Endothelial cell of umbilical vein (primary cell): ENCODE results near the gene SPTLC3. TPM values are rescaled to one million over a fixed set of nuclear protein-coding genes. Genes with fewer than 3 reads are reported as not detected.

ENCODE experiments used
- BruUV-seq: library from RNA; stranded (reverse); fragments of 400-500 nt; replicated peaks from 2 replicates; lab custom pipeline; 2021; lab: Mats Ljungman, UMichigan
- CTCF ChIA-PET: fragments of 300-600, 350-600 bp; sonication (Branson Sonifier 250); formaldehyde crosslinking; loops from one replicate; lab custom pipeline; 2021; ENCODE audit warnings: antibody characterized with exemption, inconsistent platforms; lab: Charles Lee
- POLR2A ChIA-PET: fragments of 300-600, 350-600 bp; sonication (Branson Sonifier 250); formaldehyde crosslinking; loops from one replicate; lab custom pipeline; 2021; ENCODE audit warnings: antibody characterized with exemption, inconsistent platforms; lab: Charles Lee
- DNase-seq: peaks from one replicate; pipeline ENCODE4 v3.0.0-alpha.2; 2011; ENCODE audit warnings: low read depth, low spot score
- FAIRE-seq: peaks from 2 replicates; lab custom pipeline; 2011; peaks lifted over from hg19 to GRCh38; lab: Jason Lieb, UNC
- H2AFZ ChIP-seq: 2 replicates; pipeline ENCODE4 v1.6.0; 2012; ENCODE audit warnings: low read depth, low read length, control low read depth, inconsistent platforms
- H3K27ac ChIP-seq: 2 replicates; pipeline ENCODE4 v1.5.1; 2011; ENCODE audit warnings: low read depth, mild to moderate bottlenecking, control low read depth, low read length, moderate library complexity; ENCODE audit not compliant: insufficient read depth
- H3K27me3 ChIP-seq, 2 experiments: 2 replicates each; pipeline versions ENCODE4 v1.6.0 to v1.6.1; 2011; ENCODE audit warnings: low read length in 2 of 2, mixed read lengths in 1 of 2; ENCODE audit not compliant: control insufficient read depth in 2 of 2, insufficient read depth in 2 of 2
- H3K36me3 ChIP-seq, 2 experiments: 2 replicates in 1 of 2; 3 replicates in 1 of 2; pipeline ENCODE4 v1.5.1; 2011; ENCODE audit warnings: low read length in 2 of 2, mild to moderate bottlenecking in 1 of 2, moderate library complexity in 1 of 2; ENCODE audit not compliant: control insufficient read depth in 2 of 2, insufficient read depth in 2 of 2; ENCODE audit errors: extremely low read depth in 1 of 2
- H3K4me1 ChIP-seq: 3 replicates; pipeline ENCODE4 v1.5.1; 2011; ENCODE audit warnings: mild to moderate bottlenecking, low read length; ENCODE audit not compliant: control insufficient read depth, insufficient read depth; ENCODE audit errors: extremely low read depth
- H3K4me2 ChIP-seq: 2 replicates; pipeline ENCODE4 v1.6.1; 2011; ENCODE audit warnings: low read length, control low read depth, mixed read lengths; ENCODE audit not compliant: insufficient read depth
- H3K4me3 ChIP-seq, 3 experiments: fragments of 200-600 bp in 1 of 3; sonication (generic), shearing (Covaris generic) in 1 of 3; replicated peaks in 1 of 3; 2 replicates each; pipeline ENCODE4 v1.5.1; 2011 to 2016; ENCODE audit warnings: control low read depth in 3 of 3, low read length in 3 of 3, mild to moderate bottlenecking in 2 of 3, inconsistent platforms in 1 of 3, low read depth in 1 of 3, moderate library complexity in 1 of 3; ENCODE audit not compliant: insufficient read depth in 1 of 3
- H3K79me2 ChIP-seq: 2 replicates; pipeline ENCODE4 v1.6.0; 2012; ENCODE audit warnings: low read length, inconsistent platforms; ENCODE audit not compliant: control insufficient read depth, insufficient read depth
- H3K9ac ChIP-seq: replicated peaks from 2 replicates; pipeline ENCODE3; 2011; ENCODE audit warnings: low read length, control low read depth; ENCODE audit not compliant: insufficient read depth; ENCODE audit errors: extremely low read depth
- H3K9me1 ChIP-seq: replicated peaks from 3 replicates; pipeline ENCODE4 v1.6.0; 2011; ENCODE audit warnings: mild to moderate bottlenecking, low read length; ENCODE audit not compliant: control insufficient read depth, insufficient read depth; ENCODE audit errors: extremely low read depth
- H3K9me3 ChIP-seq: replicated peaks from 2 replicates; pipeline ENCODE4 v1.5.1; 2012; ENCODE audit warnings: low read length, inconsistent platforms; ENCODE audit not compliant: control insufficient read depth, insufficient read depth
- H4K20me1 ChIP-seq: replicated peaks from 2 replicates; pipeline ENCODE3; 2011; ENCODE audit warnings: mild to moderate bottlenecking, low read length; ENCODE audit not compliant: control insufficient read depth, insufficient read depth; ENCODE audit errors: extremely low read depth
- EZH2 ChIP-seq: IDR thresholded peaks from 2 replicates; pipeline ENCODE4 v1.6.1; 2012; ENCODE audit warnings: borderline replicate concordance, low read depth, mild to moderate bottlenecking, moderate library complexity, low read length, inconsistent platforms; ENCODE audit not compliant: severe bottlenecking
- FOS ChIP-seq: IDR thresholded peaks from 2 replicates; pipeline ENCODE4 v1.6.1; 2011; ENCODE audit warnings: mild to moderate bottlenecking, low read length, moderate library complexity, borderline replicate concordance; ENCODE audit not compliant: insufficient read depth
- GATA2 ChIP-seq: IDR thresholded peaks from 2 replicates; pipeline ENCODE4 v1.7.0; 2011; ENCODE audit warnings: low read depth, mild to moderate bottlenecking, moderate library complexity, mixed read lengths, low read length; ENCODE audit not compliant: insufficient read length, insufficient read depth
- JUN ChIP-seq: IDR thresholded peaks from 2 replicates; pipeline ENCODE4 v1.6.1; 2011; ENCODE audit warnings: borderline replicate concordance, low read depth; ENCODE audit not compliant: insufficient read length, insufficient read depth
- MYC ChIP-seq: IDR thresholded peaks from one replicate; pipeline ENCODE4 v1.6.1; 2011; ENCODE audit warnings: mild to moderate bottlenecking, low read depth, low read length
- POLR2A ChIP-seq: IDR thresholded peaks from 2 replicates; pipeline ENCODE4 v1.6.1; 2012; ENCODE audit warnings: low read depth, mild to moderate bottlenecking, control low read depth, low read length
- POLR2AphosphoS5 ChIP-seq: IDR thresholded peaks from 2 replicates; pipeline ENCODE4 v1.6.1; 2012; ENCODE audit warnings: low read depth, mild to moderate bottlenecking, control low read depth, low read length, moderate library complexity; ENCODE audit not compliant: insufficient read depth
- dilution Hi-C: fragments of 300-500 bp; cut with MboI; formaldehyde crosslinking; loops from one replicate; pipeline ENCODE4 v1.15.0; 2019; ENCODE audit warnings: low sequenced_read_pairs; ENCODE audit not compliant: extremely low pct_ligation_motif_present
- intact Hi-C: fragments of 100-400 bp; cut with micrococcal nuclease; formaldehyde crosslinking; loops from one replicate; pipeline ENCODE4 v1.10.0; 2022
- polyA plus RNA-seq, 4 experiments: library from polyadenylated mRNA; depleted of rRNA in 3 of 4; stranded (reverse) in 3 of 4; unstranded in 1 of 4; fragments of >200 nt; gene quantifications; 2 replicates each; pipeline versions ENCODE4 v1.2.1 to v1.2.3, GENCODE V29; 2011 to 2012; ENCODE audit warnings: missing spikeins in 1 of 4
- total RNA-seq: library from RNA; stranded (reverse); gene quantifications from 2 replicates; pipeline ENCODE4 v1.2.3, GENCODE V29; 2021
- TF ChIP-seq, protein P1 (sequence below), 2 donors: IDR thresholded peaks; 1 replicate in 1 of 2; 2 replicates in 1 of 2; pipeline ENCODE4 v1.5.1; 2011; ENCODE audit warnings: low read length in 2 of 2, mild to moderate bottlenecking in 2 of 2, moderate library complexity in 2 of 2, control low read depth in 1 of 2, inconsistent platforms in 1 of 2, low read depth in 1 of 2; ENCODE audit not compliant: insufficient read depth in 1 of 2; ENCODE audit errors: extremely low read depth in 1 of 2
- TF ChIP-seq, protein P2 (sequence below): IDR thresholded peaks from 2 replicates; pipeline ENCODE4 v1.6.1; 2011; ENCODE audit not compliant: insufficient read depth, insufficient read length

SPTLC3 gene
- total and polyA plus RNA-seq, 2 donors (not counting 3 experiments of a cell fraction or from before 2014, with no cell fraction given) = 0.29 to 0.35 TPM

DNA sequence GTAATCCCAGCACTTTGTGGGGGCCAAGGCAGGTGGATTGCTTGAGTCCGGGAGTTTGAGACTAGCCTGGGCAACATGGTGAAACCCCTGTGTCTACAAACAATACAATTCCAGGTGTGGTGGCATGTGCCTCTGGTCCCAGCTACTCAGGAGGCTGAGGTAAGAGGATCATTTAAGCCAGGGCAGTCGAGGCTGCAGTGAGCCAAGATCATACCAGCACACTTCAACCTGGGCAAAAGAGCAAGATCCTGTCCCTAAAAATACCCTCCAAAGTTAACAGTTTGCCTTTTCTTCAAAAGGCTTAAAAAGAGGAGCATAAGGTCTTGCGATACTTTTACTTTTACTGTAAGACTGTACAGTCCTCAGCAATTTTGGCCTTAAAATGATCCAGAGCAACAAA lies 10.7 kb upstream of the SPTLC3 start:
- POLR2A ChIA-PET = no interaction called here
- no peak for DNase-seq
- Histone ChIP-seq H3K4me2 (no peak overlapping the region), H3K9me3 (no peaks in the 10 kb centered on the region), H3K27ac (no peak overlapping the region), H3K79me2 (no peaks in the 10 kb centered on the region), H3K27me3 (no peaks in the 10 kb centered on the region), H3K4me1 (no peaks in the 10 kb centered on the region), H3K4me3 (no peak overlapping the region), H3K36me3 (no peaks in the 10 kb centered on the region), H2AFZ (no peak overlapping the region), H3K9ac (no peak overlapping the region), H4K20me1 (no peaks in the 10 kb centered on the region), H3K9me1 (no peaks in the 10 kb centered on the region)
- CTCF ChIA-PET = no interaction called here
- TF ChIP-seq MYC = no peak
- TF ChIP-seq POLR2A = no peak
- TF ChIP-seq, protein P1, sequence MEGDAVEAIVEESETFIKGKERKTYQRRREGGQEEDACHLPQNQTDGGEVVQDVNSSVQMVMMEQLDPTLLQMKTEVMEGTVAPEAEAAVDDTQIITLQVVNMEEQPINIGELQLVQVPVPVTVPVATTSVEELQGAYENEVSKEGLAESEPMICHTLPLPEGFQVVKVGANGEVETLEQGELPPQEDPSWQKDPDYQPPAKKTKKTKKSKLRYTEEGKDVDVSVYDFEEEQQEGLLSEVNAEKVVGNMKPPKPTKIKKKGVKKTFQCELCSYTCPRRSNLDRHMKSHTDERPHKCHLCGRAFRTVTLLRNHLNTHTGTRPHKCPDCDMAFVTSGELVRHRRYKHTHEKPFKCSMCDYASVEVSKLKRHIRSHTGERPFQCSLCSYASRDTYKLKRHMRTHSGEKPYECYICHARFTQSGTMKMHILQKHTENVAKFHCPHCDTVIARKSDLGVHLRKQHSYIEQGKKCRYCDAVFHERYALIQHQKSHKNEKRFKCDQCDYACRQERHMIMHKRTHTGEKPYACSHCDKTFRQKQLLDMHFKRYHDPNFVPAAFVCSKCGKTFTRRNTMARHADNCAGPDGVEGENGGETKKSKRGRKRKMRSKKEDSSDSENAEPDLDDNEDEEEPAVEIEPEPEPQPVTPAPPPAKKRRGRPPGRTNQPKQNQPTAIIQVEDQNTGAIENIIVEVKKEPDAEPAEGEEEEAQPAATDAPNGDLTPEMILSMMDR (IDR thresholded peaks at IDR 0.05; ENCODE audit: extremely low read depth in 1 of 2, insufficient read depth in 1 of 2, low read depth in 1 of 2, low read length in 2 of 2) = no peak
- TF ChIP-seq POLR2AphosphoS5 = no peak
- no peak for TF ChIP-seq FOS
- no peak for TF ChIP-seq GATA2
- no peak for TF ChIP-seq EZH2
- no peak for TF ChIP-seq JUN
- TF ChIP-seq, protein P2, sequence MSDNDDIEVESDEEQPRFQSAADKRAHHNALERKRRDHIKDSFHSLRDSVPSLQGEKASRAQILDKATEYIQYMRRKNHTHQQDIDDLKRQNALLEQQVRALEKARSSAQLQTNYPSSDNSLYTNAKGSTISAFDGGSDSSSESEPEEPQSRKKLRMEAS = no peak
- no TSS peak for BruUV-seq
- dilution Hi-C loops (no loop called here), intact Hi-C loops (no loop called here)
- no peak for FAIRE-seq
